T-helper 17 cell (primary cell): ENCODE data around the gene TBC1D19. TPM values are rescaled to one million over a fixed set of nuclear protein-coding genes. Genes with fewer than 3 reads are reported as not detected.

Experiments
- ATAC-seq: fragments of 150-1000 bp; cut with Tn5 transposase; 2 replicates; pipeline ENCODE4 v1.10.0; 2021; ENCODE audit warnings: mild to moderate bottlenecking, moderate library complexity
- DNase-seq, 3 donors: peaks; one replicate each; pipeline versions ENCODE4 v3.0.0 to v3.0.0-alpha.2; 2020 to 2021
- H3K9me3 ChIP-seq: one replicate; pipeline ENCODE4 v1.7.0; 2013; ENCODE audit warnings: low read length, mild to moderate bottlenecking; ENCODE audit not compliant: control insufficient read depth, poor library complexity, severe bottlenecking
- H3K27ac Mint-ChIP-seq: one replicate; pipeline ENCODE4 v1.8.0; 2022; ENCODE audit warnings: mild to moderate bottlenecking, moderate library complexity, mixed read lengths
- H3K27me3 Mint-ChIP-seq: one replicate; pipeline ENCODE4 v1.8.0; 2022; ENCODE audit warnings: mixed read lengths
- H3K36me3 Mint-ChIP-seq: one replicate; pipeline ENCODE4 v1.8.0; 2022; ENCODE audit warnings: low read depth, mixed read lengths
- H3K4me1 Mint-ChIP-seq: one replicate; pipeline ENCODE4 v1.8.0; 2022; ENCODE audit warnings: mild to moderate bottlenecking, mixed read lengths
- H3K4me3 Mint-ChIP-seq: one replicate; pipeline ENCODE4 v1.8.0; 2022; ENCODE audit warnings: mild to moderate bottlenecking, moderate library complexity, mixed read lengths
- total RNA-seq, 4 donors: library from RNA in 2 of 4; stranded (reverse) in 2 of 4; gene quantifications; one replicate each; pipeline ENCODE4 v1.2.3 and lab custom pipeline; 2022 to 2026

The TBC1D19 gene
- total RNA-seq, 2 donors from 2014 or later, result 7.5 to 9.9 TPM

DNA sequence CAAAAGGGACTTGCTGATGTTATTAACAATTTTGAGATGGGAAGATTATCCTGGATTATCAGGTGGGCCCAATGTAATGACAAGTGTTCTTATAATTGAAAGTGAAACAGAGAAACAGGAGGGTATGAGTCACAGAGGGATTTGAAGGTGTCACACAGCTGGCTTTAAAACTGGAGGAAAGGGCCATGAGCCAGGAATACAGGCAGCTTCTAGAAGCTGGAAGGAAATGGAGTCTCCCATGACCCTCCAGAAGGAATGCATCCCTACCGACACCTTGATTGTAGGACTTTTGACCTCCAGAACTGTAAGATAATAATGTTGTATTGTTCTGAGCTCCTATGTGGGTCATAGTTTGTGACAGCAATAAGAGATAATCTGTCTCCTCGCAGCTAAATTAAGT lies 178.8 kb downstream of the TBC1D19 start:
- Mint-ChIP-seq H3K27ac (no peak overlapping the region), H3K4me1 (no peaks in the 10 kb centered on the region), H3K4me3 (no peak overlapping the region), H3K27me3 (no peaks in the 10 kb centered on the region), H3K36me3 (peaks cover 16% of the 10 kb centered on the region)
- ATAC-seq (no peak), DNase-seq (no peak)
- H3K9me3 ChIP-seq, result no peaks in the 10 kb centered on the region

DNA sequence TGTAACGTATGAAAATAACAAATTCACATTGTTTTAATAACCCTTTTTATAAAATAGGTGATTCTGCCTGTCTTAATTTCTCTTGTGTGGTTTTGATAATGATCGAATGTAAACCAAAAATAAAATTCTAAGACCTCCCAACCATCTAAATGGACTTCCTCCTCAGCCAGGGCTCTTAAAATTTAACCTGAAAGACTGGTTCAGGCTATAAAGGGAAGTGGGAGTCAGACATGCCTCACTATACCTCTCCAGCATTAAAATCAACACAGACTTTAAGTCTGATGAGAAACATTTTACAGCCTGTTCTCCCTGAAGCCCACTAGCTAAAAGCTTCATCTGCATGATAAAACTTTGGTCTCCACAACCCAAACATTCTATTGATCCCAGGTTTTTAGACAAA lies 179.2 kb downstream of the TBC1D19 start:
- ATAC-seq, result no peak
- Mint-ChIP-seq H3K27me3 (no peaks in the 10 kb centered on the region), H3K4me1 (no peaks in the 10 kb centered on the region), H3K4me3 (no peak overlapping the region), H3K36me3 (peaks cover 13% of the 10 kb centered on the region), H3K27ac (no peak overlapping the region)
- DNase-seq, result no peak
- no peaks in the 10 kb centered on the region for H3K9me3 ChIP-seq

DNA sequence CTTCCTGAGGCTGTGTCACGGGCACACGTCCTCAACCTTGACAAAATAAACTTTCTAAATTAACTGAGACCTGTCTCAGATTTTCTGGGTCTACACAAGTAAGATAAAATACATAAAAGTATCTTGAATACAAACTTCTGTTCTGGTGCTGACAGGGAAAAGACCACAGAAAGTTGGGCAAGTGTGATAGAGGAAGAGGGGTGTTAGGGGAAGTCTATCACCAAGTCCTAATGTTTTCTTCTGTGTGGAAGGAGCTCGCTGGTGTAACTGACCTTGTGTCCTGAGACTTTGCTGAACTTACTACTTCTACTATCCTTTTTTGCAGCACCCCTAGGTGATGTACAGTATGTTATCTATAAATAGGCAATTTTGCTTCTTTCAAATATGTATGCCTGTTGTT lies 179.8 kb downstream of the TBC1D19 start:
- no peaks in the 10 kb centered on the region for H3K4me1 Mint-ChIP-seq
- peaks cover 9% of the 10 kb centered on the region for H3K36me3 Mint-ChIP-seq
- H3K9me3 ChIP-seq, result no peaks in the 10 kb centered on the region
- H3K4me3 Mint-ChIP-seq, result no peak overlapping the region
- H3K27ac Mint-ChIP-seq, result no peak overlapping the region
- no peaks in the 10 kb centered on the region for H3K27me3 Mint-ChIP-seq
- DNase-seq, result no peak
- no peak for ATAC-seq

DNA sequence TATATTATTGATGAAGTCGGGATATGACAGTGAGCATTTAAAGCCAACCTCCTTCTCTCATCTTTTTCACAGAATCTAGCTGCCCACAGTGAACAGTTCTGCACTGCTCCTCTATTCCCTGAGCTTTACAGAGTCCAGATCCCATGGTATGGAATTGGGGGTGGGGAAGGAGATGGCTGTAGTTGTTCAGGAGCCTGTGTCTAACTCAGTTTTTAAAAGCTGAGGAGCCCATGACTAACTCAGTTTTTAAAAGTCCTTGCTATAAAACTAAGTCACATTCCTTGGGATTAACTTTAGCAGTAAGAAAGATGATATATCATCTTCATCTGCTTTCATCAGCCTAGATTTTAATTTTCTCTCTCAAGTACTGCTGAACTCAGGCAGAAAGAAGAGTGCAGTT lies 180.3 kb downstream of the TBC1D19 start:
- Mint-ChIP-seq H3K36me3 (peaks cover 9% of the 10 kb centered on the region), H3K4me1 (no peaks in the 10 kb centered on the region), H3K27ac (no peak overlapping the region), H3K27me3 (no peaks in the 10 kb centered on the region), H3K4me3 (no peak overlapping the region)
- DNase-seq (no peak), ATAC-seq (no peak)
- no peaks in the 10 kb centered on the region for H3K9me3 ChIP-seq

DNA sequence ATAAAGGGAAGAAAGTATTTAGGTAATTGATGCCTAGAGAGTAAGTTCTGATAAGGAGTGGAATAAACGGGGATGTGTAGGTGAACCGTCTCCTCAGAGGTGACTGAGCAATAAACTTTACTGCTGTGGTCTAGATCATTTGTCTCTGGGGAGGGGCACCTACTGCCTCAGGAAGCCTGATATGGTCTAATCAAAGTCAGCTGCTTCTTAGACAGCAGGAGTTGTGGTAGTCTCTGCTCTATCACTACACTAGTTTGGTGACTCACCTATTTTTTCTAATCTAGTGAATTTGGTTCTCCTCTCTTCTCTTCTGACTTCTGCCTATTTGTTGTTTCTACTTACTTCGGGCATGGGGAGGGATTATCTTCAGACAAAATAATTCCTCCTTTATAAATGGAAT lies 181.6 kb downstream of the TBC1D19 start:
- H3K27me3 Mint-ChIP-seq, result no peaks in the 10 kb centered on the region
- DNase-seq (no peak), ATAC-seq (no peak)
- H3K4me1 Mint-ChIP-seq, result no peaks in the 10 kb centered on the region
- H3K4me3 Mint-ChIP-seq, result no peak overlapping the region
- H3K9me3 ChIP-seq, result no peaks in the 10 kb centered on the region
- no peak overlapping the region for H3K27ac Mint-ChIP-seq
- peaks cover 9% of the 10 kb centered on the region for H3K36me3 Mint-ChIP-seq

DNA sequence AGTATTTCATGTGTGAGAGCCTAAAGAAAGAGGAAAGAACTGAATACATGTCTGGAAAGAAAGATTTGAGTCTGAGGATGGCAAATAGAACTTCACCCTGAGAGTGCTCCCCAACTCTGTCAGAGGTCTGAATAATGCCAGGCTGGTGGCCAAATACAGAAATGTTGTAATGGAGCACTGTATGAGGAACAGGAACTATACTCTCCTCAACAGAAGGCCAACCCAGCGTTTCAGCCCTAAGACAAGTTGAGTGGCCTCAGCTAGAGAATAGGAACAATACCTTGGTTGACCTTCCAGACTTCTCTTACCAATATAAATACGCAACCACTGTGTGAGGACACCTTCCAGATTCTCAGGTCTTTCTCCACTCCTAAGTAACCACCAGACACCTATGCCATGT lies 182.3 kb downstream of the TBC1D19 start:
- ATAC-seq (no peak), DNase-seq (no peak)
- no peaks in the 10 kb centered on the region for H3K27me3 Mint-ChIP-seq
- no peaks in the 10 kb centered on the region for H3K9me3 ChIP-seq
- no peak overlapping the region for H3K27ac Mint-ChIP-seq
- peaks cover 9% of the 10 kb centered on the region for H3K36me3 Mint-ChIP-seq
- no peaks in the 10 kb centered on the region for H3K4me1 Mint-ChIP-seq
- H3K4me3 Mint-ChIP-seq, result no peak overlapping the region

DNA sequence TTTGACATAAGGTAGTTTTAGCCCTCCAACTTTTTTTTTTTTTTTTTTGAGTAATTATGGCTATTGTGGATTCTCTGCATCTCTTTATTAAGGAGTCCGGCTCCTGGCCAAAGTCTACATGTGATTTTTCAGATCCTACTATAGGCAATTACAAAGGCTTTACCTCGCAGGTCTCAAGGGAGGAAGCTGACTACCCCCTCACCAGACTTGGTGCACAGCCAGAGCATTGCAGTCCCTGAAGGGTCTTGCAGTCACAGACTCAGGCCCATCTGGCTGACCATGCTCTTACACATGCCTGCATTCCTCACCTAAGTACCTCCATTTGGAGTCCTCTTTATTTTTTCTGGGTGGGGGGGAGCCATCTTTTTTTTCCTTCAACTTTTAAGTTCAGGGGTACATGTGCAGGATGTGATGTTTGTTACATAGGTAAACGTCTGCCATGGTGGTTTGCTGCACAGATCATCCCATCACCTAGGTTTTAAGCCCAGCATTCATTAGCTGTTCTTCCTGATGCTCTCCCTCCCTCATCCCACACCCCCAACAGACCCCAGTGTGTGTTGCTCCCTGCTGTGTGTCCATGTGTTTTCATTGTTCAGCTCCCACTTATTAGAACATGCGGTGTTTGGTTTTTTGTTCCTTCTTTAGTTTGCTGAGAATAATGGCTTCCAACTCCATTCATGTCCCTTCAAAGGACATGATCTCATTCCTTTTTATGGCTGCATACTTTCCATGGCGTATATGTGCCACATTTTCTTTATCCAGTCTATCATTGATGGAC lies 188.4 kb downstream of the TBC1D19 start:
- no peaks in the 10 kb centered on the region for H3K4me1 Mint-ChIP-seq
- no peaks in the 10 kb centered on the region for H3K27me3 Mint-ChIP-seq
- H3K9me3 ChIP-seq, result no peaks in the 10 kb centered on the region
- no peak overlapping the region for H3K27ac Mint-ChIP-seq
- DNase-seq (no peak), ATAC-seq (no peak)
- no peak overlapping the region for H3K4me3 Mint-ChIP-seq
- H3K36me3 Mint-ChIP-seq, result peaks cover 6% of the 10 kb centered on the region

DNA sequence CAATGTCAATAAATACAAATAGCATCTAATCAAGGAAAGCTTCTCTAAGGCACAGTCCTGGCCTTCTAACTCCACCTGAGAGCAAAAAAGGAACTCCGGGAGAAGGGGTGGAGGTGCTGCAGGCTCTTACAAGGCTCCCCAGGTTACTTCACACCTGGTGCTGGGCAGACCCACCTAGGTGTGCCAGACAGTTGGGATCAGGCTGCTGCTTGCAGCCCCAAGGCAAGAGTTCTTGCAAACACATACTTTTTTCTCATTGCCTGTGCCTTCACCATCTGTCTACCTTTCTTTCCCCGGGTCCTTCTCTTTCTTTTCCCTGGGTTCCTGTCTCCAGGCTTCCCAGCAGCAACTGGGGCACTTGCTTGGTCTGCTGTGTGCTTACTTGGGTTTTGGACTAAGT lies 195.3 kb downstream of the TBC1D19 start:
- no peaks in the 10 kb centered on the region for H3K9me3 ChIP-seq
- no peaks in the 10 kb centered on the region for H3K27me3 Mint-ChIP-seq
- no peak for DNase-seq
- no peak overlapping the region for H3K27ac Mint-ChIP-seq
- ATAC-seq, result no peak
- H3K4me3 Mint-ChIP-seq, result no peak overlapping the region
- H3K4me1 Mint-ChIP-seq, result no peaks in the 10 kb centered on the region
- no peaks in the 10 kb centered on the region for H3K36me3 Mint-ChIP-seq

DNA sequence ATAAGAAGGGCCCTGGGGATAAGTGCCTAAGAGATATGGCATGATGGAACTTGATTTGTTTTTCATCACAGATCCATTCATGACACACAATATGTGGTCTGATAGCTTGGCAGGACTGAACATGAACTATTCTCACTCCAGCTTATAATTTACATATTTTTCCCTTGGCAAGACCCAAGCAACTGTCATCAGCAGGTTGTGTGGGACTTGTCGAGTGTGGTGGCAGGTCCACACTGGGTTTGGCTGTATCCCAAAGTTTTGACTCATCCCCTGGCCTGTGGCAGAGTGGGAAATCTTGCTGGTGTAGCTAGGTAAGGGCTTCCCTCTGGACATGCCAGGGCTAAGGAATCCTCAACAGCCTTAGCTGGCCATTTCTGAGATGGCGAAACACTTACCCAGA lies 195.8 kb downstream of the TBC1D19 start:
- ATAC-seq (no peak), DNase-seq (no peak)
- Mint-ChIP-seq H3K36me3 (no peaks in the 10 kb centered on the region), H3K4me1 (no peaks in the 10 kb centered on the region), H3K4me3 (no peak overlapping the region), H3K27me3 (no peaks in the 10 kb centered on the region), H3K27ac (no peak overlapping the region)
- no peaks in the 10 kb centered on the region for H3K9me3 ChIP-seq

DNA sequence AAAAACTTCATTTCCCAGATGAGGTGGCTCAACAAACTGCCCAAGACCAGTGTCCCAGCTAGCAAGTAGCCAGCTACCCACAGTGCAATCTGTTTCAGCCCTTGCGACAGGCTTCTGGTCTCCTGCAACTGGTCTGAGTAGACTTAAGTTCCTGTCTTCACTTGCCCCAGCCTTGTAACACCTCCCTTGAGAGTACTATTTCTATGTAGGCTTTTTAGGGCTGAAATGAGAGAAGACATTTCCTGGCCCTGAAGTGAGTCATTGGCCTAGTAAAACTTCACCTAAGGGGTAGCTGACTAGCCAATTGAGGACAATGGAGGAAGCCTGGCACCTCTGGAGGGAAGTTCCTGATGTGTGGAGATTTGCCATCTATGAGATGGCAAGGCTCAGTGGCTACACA lies 196.7 kb downstream of the TBC1D19 start:
- H3K27me3 Mint-ChIP-seq, result no peaks in the 10 kb centered on the region
- H3K36me3 Mint-ChIP-seq, result no peaks in the 10 kb centered on the region
- no peak for ATAC-seq
- no peaks in the 10 kb centered on the region for H3K9me3 ChIP-seq
- peaks cover 3% of the 10 kb centered on the region for H3K4me1 Mint-ChIP-seq
- no peak overlapping the region for H3K4me3 Mint-ChIP-seq
- no peak for DNase-seq
- H3K27ac Mint-ChIP-seq, result no peak overlapping the region

DNA sequence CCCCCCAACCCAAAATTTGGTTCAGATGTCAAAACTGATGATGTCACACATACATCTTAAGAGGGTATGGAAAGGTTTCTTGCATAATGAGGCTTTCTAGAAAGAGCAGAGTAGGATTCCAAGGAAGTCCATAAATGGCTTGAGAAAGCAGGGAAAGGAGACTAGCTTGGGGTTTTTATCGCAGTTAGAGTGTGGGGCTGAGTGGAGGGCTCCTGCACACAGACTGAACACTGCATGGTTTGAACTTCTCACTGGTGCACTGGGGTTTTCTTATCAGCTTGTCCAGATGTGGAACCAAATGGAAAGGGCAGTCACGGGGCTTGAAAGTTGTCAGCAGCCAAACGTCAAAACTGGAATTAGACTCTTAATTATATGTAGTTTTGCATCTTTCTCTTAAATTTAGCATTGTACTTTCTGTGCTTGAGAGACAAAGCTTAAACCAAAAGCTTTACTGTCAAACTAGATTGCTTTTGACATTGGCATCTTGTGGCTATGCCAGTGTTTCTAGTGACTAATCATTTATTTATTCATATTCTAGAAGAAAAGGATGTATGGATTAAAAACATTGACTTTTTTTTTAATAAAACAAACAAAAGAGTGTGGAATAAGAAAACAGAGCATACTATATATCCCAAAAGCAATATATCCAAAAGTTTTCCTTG lies 198.4 kb downstream of the TBC1D19 start:
- Mint-ChIP-seq H3K27ac (no peak overlapping the region), H3K36me3 (no peaks in the 10 kb centered on the region), H3K4me1 (peaks cover 4% of the 10 kb centered on the region), H3K27me3 (no peaks in the 10 kb centered on the region), H3K4me3 (no peak overlapping the region)
- no peaks in the 10 kb centered on the region for H3K9me3 ChIP-seq
- no peak for ATAC-seq
- DNase-seq, result no peak

DNA sequence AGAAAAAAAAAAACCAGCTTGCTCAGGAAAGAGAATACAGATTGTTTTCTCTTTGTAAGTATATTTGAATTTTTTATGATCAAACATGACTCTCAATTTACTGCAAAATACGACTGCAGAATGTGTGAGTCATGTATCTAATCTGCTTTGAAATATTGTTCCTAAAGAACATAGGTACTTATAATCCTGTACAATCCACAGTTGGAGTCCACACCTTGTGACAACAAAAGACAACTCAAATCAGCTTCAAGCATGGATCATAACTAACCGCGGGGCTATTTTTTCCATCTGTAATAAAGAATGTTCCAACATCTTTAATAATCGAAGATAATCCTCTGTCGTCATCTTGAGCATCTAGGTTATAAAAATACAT lies 198.9 kb downstream of the TBC1D19 start:
- peaks cover 6% of the 10 kb centered on the region for H3K4me1 Mint-ChIP-seq

DNA sequence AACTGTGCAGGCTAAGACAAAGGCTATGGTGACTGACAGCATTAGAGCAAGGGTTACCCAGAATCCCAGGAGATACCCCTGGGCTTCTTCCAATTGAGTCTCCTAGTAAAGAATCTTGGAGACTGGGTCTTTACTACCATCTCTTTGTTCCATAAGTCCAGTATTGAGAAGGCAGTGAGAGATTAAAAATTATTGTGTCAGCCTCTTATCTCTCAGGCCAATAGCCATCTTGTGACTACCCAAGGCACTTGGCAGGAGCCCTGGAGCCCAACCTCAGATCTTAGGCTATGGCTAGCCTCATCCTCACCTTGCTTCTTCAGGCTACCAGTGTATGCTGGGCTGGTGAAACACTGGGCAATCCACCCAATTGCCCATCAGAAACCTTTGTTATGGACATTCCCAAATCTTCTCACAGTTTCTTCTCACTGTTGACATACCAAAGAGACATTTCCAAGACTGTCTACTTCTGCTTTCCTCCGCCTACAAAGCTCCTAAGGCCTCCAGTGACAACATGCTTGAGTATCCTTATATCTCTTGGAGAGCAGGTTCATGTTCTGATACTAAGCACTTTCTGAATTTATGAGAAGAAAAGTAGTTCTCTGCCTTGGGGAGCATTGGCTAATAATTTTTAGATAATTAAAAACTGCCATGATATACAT lies 200.5 kb downstream of the TBC1D19 start:
- Mint-ChIP-seq H3K36me3 (no peaks in the 10 kb centered on the region), H3K27me3 (no peaks in the 10 kb centered on the region), H3K4me3 (no peak overlapping the region), H3K4me1 (peaks cover 8% of the 10 kb centered on the region), H3K27ac (no peak overlapping the region)
- ATAC-seq, result no peak
- H3K9me3 ChIP-seq, result no peaks in the 10 kb centered on the region
- DNase-seq, result no peak

More for the DNA sequence above, 198.9 kb downstream of the TBC1D19 start:
- H3K9me3 ChIP-seq, result no peaks in the 10 kb centered on the region
- Mint-ChIP-seq H3K27me3 (no peaks in the 10 kb centered on the region), H3K27ac (no peak overlapping the region), H3K36me3 (no peaks in the 10 kb centered on the region), H3K4me3 (no peak overlapping the region)
- ATAC-seq (no peak), DNase-seq (no peak)
